Testis (tissue), 2 donors: ENCODE measurements around the gene NDUFA11.

Experiments
- CTCF ChIP-seq, 3 experiments: fragments of 450-650 bp in 2 of 3; fragments of 200-600 bp in 1 of 3; sonication (generic) in 1 of 3; IDR thresholded peaks; one replicate each; pipeline ENCODE4 v1.5.1; 2016 to 2019; ENCODE audit warnings: antibody characterized with exemption in 3 of 3, mild to moderate bottlenecking in 2 of 3, moderate library complexity in 1 of 3
- POLR2A ChIP-seq: fragments of 450-650 bp; IDR thresholded peaks from one replicate; pipeline ENCODE4 v1.6.1; 2017; ENCODE audit warnings: antibody characterized with exemption, mild to moderate bottlenecking, moderate library complexity

GRCh38 chr19:5864725-5865486, 38.7 kb downstream of the NDUFA11 start:
- TF ChIP-seq POLR2A: no peak
- peak in 2 of 3 experiments; percentile 13 to 27 for TF ChIP-seq CTCF (IDR thresholded peaks at IDR 0.05)
